Kidney tubule cell (primary cell): Measurements from ENCODE around the gene MXRA8.

ENCODE experiments used
- DNase-seq: peaks from one replicate; pipeline ENCODE4 v3.0.0-alpha.2; 2018; ENCODE audit warnings: low spot score

Gene MXRA8

DNA sequence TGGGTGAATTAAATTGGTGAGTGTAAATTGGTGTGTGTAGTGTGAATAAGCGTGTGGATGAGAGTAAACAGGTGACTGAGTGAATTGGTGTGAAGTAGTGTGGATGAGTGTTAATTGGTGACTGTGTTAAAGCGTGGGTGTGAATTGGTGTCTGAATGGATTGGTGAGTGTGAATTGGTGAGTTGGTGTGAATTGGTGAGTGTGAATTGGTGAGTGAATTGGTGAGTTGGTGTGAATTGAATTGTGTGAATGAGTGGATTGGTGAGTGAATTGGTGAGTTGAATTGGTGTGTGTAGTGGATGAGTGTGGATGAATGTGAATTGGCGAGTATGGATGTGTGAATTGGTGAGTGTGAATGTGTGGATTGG lies 8.3 kb upstream of the MXRA8 start:
- DNase-seq = no peak

GRCh38 chr1:1365875-1366698 lies 7.7 kb upstream of the MXRA8 start:
- no peak for DNase-seq

- DNase-seq = no peak
Measured at GRCh38 chr1:1364266-1364665, 5.9 kb upstream of the MXRA8 start.

GRCh38 chr1:1361982-1362423 lies 3.6 kb upstream of the MXRA8 start:
- DNase-seq = peak; percentile 54

- no peak for DNase-seq
Measured at GRCh38 chr1:1361233-1361981, 3.1 kb upstream of the MXRA8 start.

GRCh38 chr1:1360506-1361169 lies 2.3 kb upstream of the MXRA8 start:
- peak; percentile 94 for DNase-seq

- no peak for DNase-seq
Measured at GRCh38 chr1:1359664-1360468, 1.5 kb upstream of the MXRA8 start.

GRCh38 chr1:1359308-1359663 lies 931 bp upstream of the MXRA8 start:
- no peak for DNase-seq

DNA sequence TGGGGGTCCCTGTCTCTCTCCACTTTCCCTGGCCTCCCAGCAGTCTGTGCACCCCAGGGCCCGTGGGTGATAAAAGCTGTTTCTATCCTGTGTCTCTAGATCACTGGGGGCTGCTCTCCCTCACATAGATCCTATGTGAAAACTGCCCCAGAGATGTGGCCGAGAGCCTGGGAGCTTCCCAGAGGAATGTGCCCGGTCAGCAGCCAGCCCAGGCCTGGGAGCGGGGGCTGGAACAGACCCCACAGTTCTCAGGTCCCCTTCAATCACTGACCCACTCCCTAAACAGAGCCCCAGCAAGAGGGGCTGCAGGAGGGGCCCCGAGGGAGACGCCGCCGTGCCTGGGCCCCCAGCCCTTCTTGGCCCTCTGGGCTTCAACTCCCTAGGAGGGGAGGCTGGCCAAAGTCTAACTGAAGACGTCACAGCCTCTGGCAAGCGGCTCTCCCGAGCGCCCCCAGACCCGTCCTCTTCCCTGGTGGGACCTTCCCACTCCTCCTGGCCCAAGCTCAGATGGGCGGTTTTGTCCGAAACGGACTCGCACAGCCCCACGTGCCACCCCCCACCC lies 403 bp downstream of the MXRA8 start:
- no peak for DNase-seq

DNA sequence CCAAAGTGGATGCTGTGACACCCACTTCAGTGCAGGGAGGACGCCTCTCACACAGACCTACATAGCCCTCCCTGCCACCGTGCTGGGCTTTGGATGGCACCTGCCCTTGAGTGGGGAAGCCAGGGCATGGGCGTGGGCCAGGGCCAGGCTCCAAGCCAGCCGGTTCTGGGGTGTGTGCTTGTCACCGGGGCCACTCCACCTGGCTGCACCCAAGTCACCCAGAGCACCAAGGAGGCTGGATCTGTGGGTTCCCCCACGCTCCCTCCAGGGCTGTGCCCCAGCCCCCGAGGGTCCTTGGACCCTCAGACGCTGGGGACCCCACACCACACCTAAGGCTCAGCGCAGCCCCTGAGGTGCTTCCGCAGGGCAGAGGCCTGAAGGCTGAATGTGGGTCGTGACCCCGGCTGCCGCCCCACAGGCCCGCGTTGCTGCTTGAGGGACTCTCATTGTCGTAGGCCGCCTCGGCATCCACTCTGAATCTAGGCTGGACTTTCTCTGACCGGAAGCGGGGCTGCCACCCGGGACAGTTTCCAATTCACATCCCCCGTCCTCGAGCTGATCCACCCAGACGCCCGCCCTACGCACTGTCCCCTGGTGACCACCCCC lies 1.5 kb downstream of the MXRA8 start:
- DNase-seq = no peak

DNA sequence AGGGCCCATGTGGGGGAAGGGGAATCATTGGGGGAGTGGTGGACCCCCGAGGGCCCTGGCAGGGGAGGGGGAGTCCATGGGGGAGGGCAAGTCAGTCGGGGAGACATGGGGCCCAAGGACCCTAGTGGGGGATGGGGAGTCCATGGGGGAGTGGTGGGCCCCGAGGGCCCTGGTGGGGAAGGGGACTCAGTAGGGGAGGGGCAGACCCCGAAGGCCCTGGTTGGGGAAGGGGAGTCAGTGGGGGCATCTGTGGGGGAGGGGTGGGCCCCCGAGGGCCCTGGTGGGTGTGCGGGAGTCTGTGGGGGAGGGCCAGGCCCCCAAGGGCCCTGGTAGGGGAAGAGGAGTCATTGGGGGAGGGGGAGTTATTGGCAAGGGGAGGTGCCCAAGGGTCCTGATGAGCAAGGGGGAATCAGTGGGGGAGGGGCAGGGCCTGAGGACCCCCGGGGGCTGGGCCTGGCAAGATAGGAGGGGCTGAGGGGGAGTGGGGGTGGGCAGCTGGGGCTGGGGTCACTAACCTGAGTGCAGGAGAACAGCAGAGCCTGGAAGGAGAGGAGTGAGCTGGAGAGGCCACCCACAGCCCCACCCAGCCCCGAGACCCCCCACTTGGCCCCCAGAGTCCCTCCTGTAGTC lies 2.1 kb downstream of the MXRA8 start:
- no peak for DNase-seq

DNA sequence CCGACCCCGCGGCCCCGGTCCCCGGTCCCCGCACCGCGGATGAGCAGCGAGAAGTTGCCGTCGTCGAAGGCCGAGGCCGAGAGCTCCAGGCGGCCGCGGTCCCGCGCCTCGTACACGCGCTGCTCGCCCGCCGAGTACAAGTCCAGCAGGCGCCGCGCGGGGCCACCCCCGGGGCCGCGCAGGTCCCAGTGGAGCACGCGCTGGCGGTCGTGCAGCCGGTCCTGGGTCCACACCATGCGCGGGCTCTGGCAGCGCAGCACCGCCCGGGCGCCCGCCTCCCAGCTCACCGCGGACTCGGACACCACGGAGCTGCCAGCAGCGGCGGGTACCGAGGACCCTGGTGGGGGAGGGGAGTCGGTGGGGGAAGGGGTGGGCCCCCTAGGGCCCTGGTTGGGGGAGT lies 2.9 kb downstream of the MXRA8 start:
- DNase-seq = peak; percentile 40

- DNase-seq = no peak
Measured at GRCh38 chr1:1354271-1355247, 3.8 kb downstream of the MXRA8 start.

- DNase-seq = no peak
Measured at GRCh38 chr1:1353389-1354151, 4.8 kb downstream of the MXRA8 start.

DNA sequence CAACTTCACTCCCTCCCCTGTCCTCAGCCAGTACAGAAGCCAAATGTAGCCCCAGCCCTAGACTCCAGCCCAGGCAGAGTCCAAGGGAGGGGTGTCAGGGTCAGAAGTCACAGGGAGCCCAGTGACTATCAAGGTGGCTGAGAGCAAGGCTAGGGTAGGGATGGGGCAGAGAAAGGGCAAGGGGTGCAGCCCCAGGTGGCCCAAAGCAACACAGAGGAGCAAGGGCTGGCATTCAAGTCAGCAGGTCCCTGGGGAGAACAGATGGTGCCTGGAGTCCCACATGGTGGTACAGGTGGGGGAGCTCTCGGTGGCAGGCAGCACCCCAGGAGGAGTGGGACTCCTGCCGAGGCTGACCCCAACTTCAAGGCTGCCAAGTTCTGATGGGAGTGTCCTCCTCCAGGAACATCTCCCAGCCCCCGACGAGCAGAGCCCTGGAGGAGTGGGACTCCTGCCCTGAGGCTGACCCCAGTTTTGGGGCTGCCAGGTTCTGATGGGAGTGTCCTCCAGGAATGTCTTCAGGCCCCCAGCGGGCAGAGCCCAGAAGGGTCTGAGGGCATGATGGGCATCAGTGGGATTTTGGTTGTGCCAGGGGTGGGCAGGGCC lies 5.5 kb downstream of the MXRA8 start:
- no peak for DNase-seq

DNA sequence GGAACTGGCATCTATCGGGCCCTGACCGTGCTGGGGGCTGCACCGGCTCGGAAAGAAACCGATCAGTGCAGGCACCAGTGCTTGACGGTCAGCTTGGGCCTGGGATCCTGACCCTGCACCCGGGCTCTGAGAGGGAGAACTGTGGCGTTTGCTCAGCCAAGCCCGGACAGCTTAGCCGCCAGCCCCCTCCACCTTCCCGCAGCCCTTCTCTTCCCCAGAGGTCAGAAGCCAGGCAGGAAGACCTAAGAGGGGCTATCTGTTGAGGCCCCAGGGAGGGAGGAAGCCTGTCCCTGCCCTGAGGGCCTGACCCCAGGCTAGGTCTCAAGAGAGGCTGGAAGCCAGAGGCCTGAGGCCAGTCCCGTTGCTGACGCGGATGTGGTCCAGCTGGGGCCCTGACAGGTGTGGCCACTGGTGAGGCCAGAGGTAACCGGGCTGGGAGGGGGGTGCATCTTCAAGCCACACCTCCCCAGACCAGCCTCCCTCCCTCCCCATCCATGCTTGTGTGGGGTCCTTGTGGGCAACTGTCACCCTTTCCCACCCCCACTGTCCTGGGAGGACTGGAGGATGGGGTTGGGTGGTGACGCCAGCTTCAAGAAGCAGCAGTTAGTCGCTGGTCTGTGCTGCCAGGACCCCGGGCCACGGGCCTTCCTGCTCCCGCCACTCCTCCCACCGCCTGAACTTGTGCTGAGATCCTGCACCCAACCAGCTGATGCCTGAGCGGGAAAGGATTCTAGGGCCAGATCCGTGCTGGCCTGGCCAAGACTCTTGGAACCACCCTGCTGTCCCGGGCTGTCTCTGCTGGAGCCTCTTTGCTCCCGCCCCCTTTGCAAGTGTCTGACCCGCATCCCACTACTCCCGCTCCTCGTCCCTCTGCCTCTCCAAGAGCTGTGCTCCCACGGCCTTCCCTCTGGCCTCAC lies 6.6 kb downstream of the MXRA8 start:
- no peak for DNase-seq

GRCh38 chr1:1349256-1350012 lies 8.9 kb downstream of the MXRA8 start, which contains the start of gene DVL1:
TSS of gene DVL1 (minus strand) at chr1:1349418. CDS start at chr1:1349065, 353 bp downstream.
- peak; percentile 72 for DNase-seq
